HCT116 (cell line): Measurements from ENCODE around the gene ZKSCAN2. TPM values are rescaled to one million over a fixed set of nuclear protein-coding genes. Genes with fewer than 3 reads are reported as not detected.

Experiments used
- ATAC-seq: fragments of 200-7000 bp; cut with Tn5 transposase; 2 replicates; pipeline ENCODE4 v1.9.1; 2020; ENCODE audit warnings: mild to moderate bottlenecking, moderate library complexity
- BruUV-seq: library from RNA; stranded (reverse); fragments of 400-500 nt; replicated peaks from 2 replicates; lab custom pipeline; 2021; lab: Mats Ljungman, UMichigan
- CTCF ChIA-PET: fragments of 300-600 bp; sonication (Branson Sonifier 250); formaldehyde crosslinking; loops from one replicate; lab custom pipeline; 2021; ENCODE audit warnings: antibody characterized with exemption; lab: Charles Lee
- POLR2A ChIA-PET: fragments of 300-600, 350-600 bp; sonication (Branson Sonifier 250); formaldehyde crosslinking; loops from one replicate; lab custom pipeline; 2021; ENCODE audit warnings: antibody characterized with exemption; lab: Charles Lee
- RAD21 ChIA-PET, 2 experiments: fragments of 300-600 bp; sonication (Branson Sonifier 250); formaldehyde crosslinking; loops; one replicate each; lab custom pipeline; 2023; ENCODE audit warnings: low total read pairs in 2 of 2; ENCODE audit not compliant: uncharacterized antibody in 2 of 2, unreplicated experiment in 2 of 2, low non-redundant PET in 1 of 2; lab: Charles Lee
- DNase-seq: peaks from one replicate; pipeline ENCODE4 v3.0.0-alpha.2; 2010; ENCODE audit warnings: low read depth, low spot score
- H2AFZ ChIP-seq: fragments of 200-600 bp; shearing (Covaris generic), sonication (generic); 2 replicates; pipeline ENCODE4 v1.6.1; 2017; ENCODE audit warnings: low read depth, mixed run types, mixed read lengths, antibody characterized with exemption, low read length; ENCODE audit not compliant: poor library complexity, severe bottlenecking
- H3K27ac ChIP-seq: 2 replicates; pipeline ENCODE4 v1.5.1; 2012; ENCODE audit warnings: low read depth, low read length
- H3K27me3 ChIP-seq: fragments of 200-600 bp; sonication (generic); 2 replicates; pipeline ENCODE4 v1.6.1; 2016; ENCODE audit warnings: mixed run types, low read length, mixed read lengths; ENCODE audit not compliant: insufficient read depth
- H3K36me3 ChIP-seq, 2 experiments: fragments of 200-500 bp in 1 of 2; fragments of 200-600 bp in 1 of 2; sonication (Bioruptor generic) in 1 of 2; sonication (generic) in 1 of 2; 2 replicates each; pipeline versions ENCODE4 v1.5.1 to v1.6.1; 2014 to 2016; ENCODE audit warnings: low read length in 2 of 2, inconsistent platforms in 1 of 2, mixed read lengths in 1 of 2, mixed run types in 1 of 2; ENCODE audit not compliant: insufficient read depth in 2 of 2, control insufficient read depth in 1 of 2
- H3K4me1 ChIP-seq, 2 experiments: fragments of 200-600 bp in 1 of 2; sonication (generic) in 1 of 2; 2 replicates each; pipeline versions ENCODE4 v1.5.1 to v1.6.1; 2012 to 2017; ENCODE audit warnings: low read length in 2 of 2, inconsistent platforms in 1 of 2, mild to moderate bottlenecking in 1 of 2, mixed read lengths in 1 of 2, mixed run types in 1 of 2, moderate library complexity in 1 of 2; ENCODE audit not compliant: insufficient read depth in 2 of 2, control insufficient read depth in 1 of 2
- H3K4me2 ChIP-seq: fragments of 200-600 bp; sonication (generic); 2 replicates; pipeline ENCODE4 v1.6.1; 2017; ENCODE audit warnings: mixed run types, low read length, mixed read lengths
- H3K4me3 ChIP-seq, 2 experiments: fragments of 200-600 bp in 1 of 2; sonication (generic) in 1 of 2; replicated peaks in 1 of 2; 2 replicates each; pipeline ENCODE4 v1.5.1; 2011 to 2016; ENCODE audit warnings: low read length in 2 of 2, control low read depth in 1 of 2, low read depth in 1 of 2, mild to moderate bottlenecking in 1 of 2, mixed read lengths in 1 of 2, mixed run types in 1 of 2
- H3K79me2 ChIP-seq: fragments of 200-600 bp; sonication (generic); 2 replicates; pipeline ENCODE4 v1.6.1; 2017; ENCODE audit warnings: mild to moderate bottlenecking, mixed run types, low read length, moderate library complexity, mixed read lengths; ENCODE audit not compliant: insufficient read depth
- H3K9ac ChIP-seq: fragments of 200-600 bp; sonication (generic); 2 replicates; pipeline ENCODE4 v1.6.1; 2016; ENCODE audit warnings: low read length, mixed read lengths
- H3K9me2 ChIP-seq: fragments of 200-600 bp; sonication (generic), shearing (Covaris generic); 2 replicates; pipeline ENCODE4 v1.6.1; 2017; ENCODE audit warnings: mixed run types, mild to moderate bottlenecking, moderate library complexity; ENCODE audit not compliant: insufficient read depth
- H3K9me3 ChIP-seq, 2 experiments: fragments of 200-500 bp in 1 of 2; fragments of 200-600 bp in 1 of 2; sonication (Bioruptor generic) in 1 of 2; sonication (generic) in 1 of 2; 2 replicates each; pipeline ENCODE4 v1.6.1; 2014 to 2017; ENCODE audit warnings: low read length in 2 of 2, mixed read lengths in 2 of 2, inconsistent platforms in 1 of 2, low read depth in 1 of 2, mild to moderate bottlenecking in 1 of 2, mixed run types in 1 of 2, moderate library complexity in 1 of 2; ENCODE audit not compliant: control insufficient read depth in 1 of 2, insufficient read depth in 1 of 2
- H4K20me1 ChIP-seq: fragments of 200-600 bp; sonication (generic), shearing (Covaris generic); 2 replicates; pipeline ENCODE4 v1.6.1; 2017; ENCODE audit warnings: mixed run types, mild to moderate bottlenecking, moderate library complexity; ENCODE audit not compliant: insufficient read depth
- CBX3 ChIP-seq: IDR thresholded peaks from 2 replicates; pipeline ENCODE4 v1.6.1; 2012; ENCODE audit warnings: low read depth
- CEBPB ChIP-seq: IDR thresholded peaks from 2 replicates; pipeline ENCODE4 v1.6.1; 2012; ENCODE audit warnings: low read depth
- ELF1 ChIP-seq: IDR thresholded peaks from 2 replicates; pipeline ENCODE4 v1.6.1; 2012; ENCODE audit warnings: low read depth, borderline replicate concordance
- POLR2AphosphoS5 ChIP-seq: IDR thresholded peaks from 2 replicates; pipeline ENCODE4 v1.6.1; 2011; ENCODE audit warnings: mild to moderate bottlenecking, low read depth, low read length, moderate library complexity
- RAD21 ChIP-seq: IDR thresholded peaks from 2 replicates; pipeline ENCODE4 v1.6.1; 2012; ENCODE audit warnings: low read depth, mild to moderate bottlenecking
- SP1 ChIP-seq: IDR thresholded peaks from 2 replicates; pipeline ENCODE4 v1.6.1; 2012; ENCODE audit warnings: low read depth
- ZNF274 ChIP-seq: fragments of 200-500 bp; sonication (Bioruptor generic); IDR thresholded peaks from 2 replicates; pipeline ENCODE4 v1.6.1; 2014; ENCODE audit warnings: mild to moderate bottlenecking, low read depth, low read length, inconsistent platforms
- intact Hi-C: fragments of 100-400 bp; cut with micrococcal nuclease; formaldehyde crosslinking; loops from 2 replicates; pipeline ENCODE4 v1.10.0; 2022
- total RNA-seq: library from RNA; stranded (reverse); gene quantifications from one replicate; pipeline ENCODE4 v1.2.1, GENCODE V29; 2021; ENCODE audit not compliant: unreplicated experiment
- TF ChIP-seq, protein P1 (sequence below): IDR thresholded peaks from 2 replicates; pipeline ENCODE4 v1.6.1; 2012
- TF ChIP-seq, protein P2 (sequence below): IDR thresholded peaks from 2 replicates; pipeline ENCODE4 v1.6.1; 2012
- TF ChIP-seq, protein P3 (sequence below): IDR thresholded peaks from 2 replicates; pipeline ENCODE4 v1.6.1; 2011; ENCODE audit warnings: mild to moderate bottlenecking, low read length, moderate library complexity; ENCODE audit not compliant: insufficient replicate concordance; ENCODE audit errors: extremely low read depth

Gene ZKSCAN2
- total RNA-seq, 1 experiment from 2014 or later = 12.3 TPM

- ATAC-seq = no peak
- no peaks in the 10 kb centered on the region for H3K4me1 ChIP-seq
Measured at GRCh38 chr16:25291580-25291979, 33.9 kb upstream of the ZKSCAN2 start.

GRCh38 chr16:25289466-25289865 is 31.8 kb upstream of the ZKSCAN2 start:
- no peaks in the 10 kb centered on the region for H3K9me2 ChIP-seq
- ATAC-seq (no peak), DNase-seq (no peak)
- H3K9me3 ChIP-seq = no peaks in the 10 kb centered on the region
- TF ChIP-seq ZNF274 (no peak), CEBPB (no peak), RAD21 (no peak), CBX3 (no peak), ELF1 (no peak), POLR2AphosphoS5 (no peak)
- TF ChIP-seq, protein P1, sequence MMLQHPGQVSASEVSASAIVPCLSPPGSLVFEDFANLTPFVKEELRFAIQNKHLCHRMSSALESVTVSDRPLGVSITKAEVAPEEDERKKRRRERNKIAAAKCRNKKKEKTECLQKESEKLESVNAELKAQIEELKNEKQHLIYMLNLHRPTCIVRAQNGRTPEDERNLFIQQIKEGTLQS = no peak
- no peaks in the 10 kb centered on the region for H3K4me1 ChIP-seq
- no peaks in the 10 kb centered on the region for H4K20me1 ChIP-seq
- no peak overlapping the region for H3K4me3 ChIP-seq
- no peak overlapping the region for H2AFZ ChIP-seq
- POLR2A ChIA-PET = no interaction called here
- no TSS peak for BruUV-seq
- H3K27ac ChIP-seq = no peak overlapping the region
- CTCF ChIA-PET = no interaction called here
- no peaks in the 10 kb centered on the region for H3K79me2 ChIP-seq
- no peak overlapping the region for H3K4me2 ChIP-seq
- H3K27me3 ChIP-seq = peaks cover 4% of the 10 kb centered on the region; the same call in 1 of the 2 replicates
- RAD21 ChIA-PET = no interaction called here
- H3K36me3 ChIP-seq = no peaks in the 10 kb centered on the region
- intact Hi-C loops = no loop called here
- no peak overlapping the region for H3K9ac ChIP-seq

More at GRCh38 chr16:25291580-25291979, 33.9 kb upstream of the ZKSCAN2 start:
- intact Hi-C loops = no loop called here
- no peak overlapping the region for H3K4me3 ChIP-seq
- POLR2A ChIA-PET = no interaction called here
- no peak for TF ChIP-seq SP1
- TF ChIP-seq, protein P2, sequence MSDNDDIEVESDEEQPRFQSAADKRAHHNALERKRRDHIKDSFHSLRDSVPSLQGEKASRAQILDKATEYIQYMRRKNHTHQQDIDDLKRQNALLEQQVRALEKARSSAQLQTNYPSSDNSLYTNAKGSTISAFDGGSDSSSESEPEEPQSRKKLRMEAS = no peak
- TF ChIP-seq, protein P3, sequence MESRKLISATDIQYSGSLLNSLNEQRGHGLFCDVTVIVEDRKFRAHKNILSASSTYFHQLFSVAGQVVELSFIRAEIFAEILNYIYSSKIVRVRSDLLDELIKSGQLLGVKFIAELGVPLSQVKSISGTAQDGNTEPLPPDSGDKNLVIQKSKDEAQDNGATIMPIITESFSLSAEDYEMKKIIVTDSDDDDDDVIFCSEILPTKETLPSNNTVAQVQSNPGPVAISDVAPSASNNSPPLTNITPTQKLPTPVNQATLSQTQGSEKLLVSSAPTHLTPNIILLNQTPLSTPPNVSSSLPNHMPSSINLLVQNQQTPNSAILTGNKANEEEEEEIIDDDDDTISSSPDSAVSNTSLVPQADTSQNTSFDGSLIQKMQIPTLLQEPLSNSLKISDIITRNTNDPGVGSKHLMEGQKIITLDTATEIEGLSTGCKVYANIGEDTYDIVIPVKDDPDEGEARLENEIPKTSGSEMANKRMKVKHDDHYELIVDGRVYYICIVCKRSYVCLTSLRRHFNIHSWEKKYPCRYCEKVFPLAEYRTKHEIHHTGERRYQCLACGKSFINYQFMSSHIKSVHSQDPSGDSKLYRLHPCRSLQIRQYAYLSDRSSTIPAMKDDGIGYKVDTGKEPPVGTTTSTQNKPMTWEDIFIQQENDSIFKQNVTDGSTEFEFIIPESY = no peak
- TF ChIP-seq, all 23 proteins: peak for 0
- no peaks in the 10 kb centered on the region for H3K36me3 ChIP-seq
- H3K9ac ChIP-seq = no peak overlapping the region
- H3K9me3 ChIP-seq = no peaks in the 10 kb centered on the region
- CTCF ChIA-PET = no interaction called here
- RAD21 ChIA-PET = no interaction called here
- BruUV-seq = no TSS peak
- no peaks in the 10 kb centered on the region for H3K9me2 ChIP-seq
- no peak overlapping the region for H3K4me2 ChIP-seq
- H4K20me1 ChIP-seq = no peaks in the 10 kb centered on the region
- no peak overlapping the region for H3K27ac ChIP-seq
- H3K79me2 ChIP-seq = no peaks in the 10 kb centered on the region
- peaks cover 4% of the 10 kb centered on the region; the same call in 1 of the 2 replicates for H3K27me3 ChIP-seq
- no peak for DNase-seq
- no peak overlapping the region for H2AFZ ChIP-seq
